Fibroblast of mammary gland (primary cell): ENCODE measurements around the gene MAP4K5.

Experiments used
- DNase-seq: peaks from one replicate; pipeline ENCODE4 v3.0.0-alpha.2; 2010; ENCODE audit warnings: low read depth
- H3K4me3 ChIP-seq: 2 replicates; pipeline ENCODE4 v1.5.1; 2011; ENCODE audit warnings: low read depth, mild to moderate bottlenecking, low read length, moderate library complexity; ENCODE audit not compliant: control insufficient read depth
- CTCF ChIP-seq: conservative IDR thresholded peaks from 2 replicates; pipeline ENCODE4 v1.5.1; 2011; ENCODE audit warnings: low read depth, low read length, inconsistent platforms; ENCODE audit not compliant: control insufficient read depth, insufficient read depth

Gene MAP4K5

GRCh38 chr14:50380455-50380854 lies 151.9 kb downstream of the MAP4K5 start:
- no peak for DNase-seq
- no peak overlapping the region for H3K4me3 ChIP-seq
- TF ChIP-seq CTCF: no peak

GRCh38 chr14:50379563-50379962 lies 152.8 kb downstream of the MAP4K5 start:
- no peak for DNase-seq
- TF ChIP-seq CTCF: no peak

GRCh38 chr14:50377550-50378085 lies 154.8 kb downstream of the MAP4K5 start:
- DNase-seq: no peak
- no peak for TF ChIP-seq CTCF
- no peak overlapping the region for H3K4me3 ChIP-seq

More at GRCh38 chr14:50379563-50379962, 152.8 kb downstream of the MAP4K5 start:
- H3K4me3 ChIP-seq: no peak overlapping the region

GRCh38 chr14:50375760-50376159 lies 156.6 kb downstream of the MAP4K5 start:
- no peak for DNase-seq
- TF ChIP-seq CTCF: no peak
- no peak overlapping the region for H3K4me3 ChIP-seq

- TF ChIP-seq CTCF: no peak
- H3K4me3 ChIP-seq: no peak overlapping the region
- DNase-seq: no peak
These were observed 158.4 kb downstream of the MAP4K5 start for GRCh38 chr14:50373959-50374358.

- H3K4me3 ChIP-seq: no peak overlapping the region
- no peak for TF ChIP-seq CTCF
- no peak for DNase-seq
These were observed 160.8 kb downstream of the MAP4K5 start for GRCh38 chr14:50371546-50371945.
